ENCODE results near the gene RHBDL2. TPM values are rescaled to one million over a fixed set of nuclear protein-coding genes. Genes with fewer than 3 reads are reported as not detected.
"Not testable (repeated sequence)": the region's sequence is repeated elsewhere in the genome, so short reads cannot be mapped to it uniquely, and the experiment has no call there.

RHBDL2 gene, protein sequence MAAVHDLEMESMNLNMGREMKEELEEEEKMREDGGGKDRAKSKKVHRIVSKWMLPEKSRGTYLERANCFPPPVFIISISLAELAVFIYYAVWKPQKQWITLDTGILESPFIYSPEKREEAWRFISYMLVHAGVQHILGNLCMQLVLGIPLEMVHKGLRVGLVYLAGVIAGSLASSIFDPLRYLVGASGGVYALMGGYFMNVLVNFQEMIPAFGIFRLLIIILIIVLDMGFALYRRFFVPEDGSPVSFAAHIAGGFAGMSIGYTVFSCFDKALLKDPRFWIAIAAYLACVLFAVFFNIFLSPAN
- total RNA-seq: not detected in 2 replicates

- Mint-ChIP-seq H3K4me1 (no peaks in the 10 kb centered on the region), H3K27ac (no peak within 1 kb of the TSS), H3K4me3 (no peak within 1 kb of the TSS), H3K36me3 (ENCODE audit: low read depth) (no peaks in the 10 kb centered on the region), H3K27me3 (peaks cover 11% of the 10 kb centered on the region), H3K9me3 (no peaks in the 10 kb centered on the region)
- DNase-seq (no peak), ATAC-seq (ENCODE audit: low read depth) (no peak)
- ChIA-PET CTCF (no interaction called here), POLR2A (no interaction called here)
- intact Hi-C loops (cut with micrococcal nuclease): no loop called here
- TF ChIP-seq, protein P1, sequence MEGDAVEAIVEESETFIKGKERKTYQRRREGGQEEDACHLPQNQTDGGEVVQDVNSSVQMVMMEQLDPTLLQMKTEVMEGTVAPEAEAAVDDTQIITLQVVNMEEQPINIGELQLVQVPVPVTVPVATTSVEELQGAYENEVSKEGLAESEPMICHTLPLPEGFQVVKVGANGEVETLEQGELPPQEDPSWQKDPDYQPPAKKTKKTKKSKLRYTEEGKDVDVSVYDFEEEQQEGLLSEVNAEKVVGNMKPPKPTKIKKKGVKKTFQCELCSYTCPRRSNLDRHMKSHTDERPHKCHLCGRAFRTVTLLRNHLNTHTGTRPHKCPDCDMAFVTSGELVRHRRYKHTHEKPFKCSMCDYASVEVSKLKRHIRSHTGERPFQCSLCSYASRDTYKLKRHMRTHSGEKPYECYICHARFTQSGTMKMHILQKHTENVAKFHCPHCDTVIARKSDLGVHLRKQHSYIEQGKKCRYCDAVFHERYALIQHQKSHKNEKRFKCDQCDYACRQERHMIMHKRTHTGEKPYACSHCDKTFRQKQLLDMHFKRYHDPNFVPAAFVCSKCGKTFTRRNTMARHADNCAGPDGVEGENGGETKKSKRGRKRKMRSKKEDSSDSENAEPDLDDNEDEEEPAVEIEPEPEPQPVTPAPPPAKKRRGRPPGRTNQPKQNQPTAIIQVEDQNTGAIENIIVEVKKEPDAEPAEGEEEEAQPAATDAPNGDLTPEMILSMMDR (IDR thresholded peaks at IDR 0.05): no peak
These were observed at the start of gene RHBDL2 for GRCh38 chr1:38941527-38942019. Gene RHBDL2, minus strand, starts transcription at chr1:38941830. Its CDS starts 22,618 bp downstream, at chr1:38919212.

GRCh38 chr1:38990738-38991637 is 49.4 kb upstream of the RHBDL2 start, which contains the start of gene AKIRIN1:
Gene AKIRIN1, plus strand, starts transcription at chr1:38991276. Its CDS starts 105 bp downstream, at chr1:38991381.
- no peaks in the 10 kb centered on the region for H3K27me3 Mint-ChIP-seq
- TF ChIP-seq, protein P1 (IDR thresholded peaks at IDR 0.05): no peak
- DNase-seq (peak; percentile 100), ATAC-seq (ENCODE audit: low read depth) (peak; percentile 92)
- H3K4me1 Mint-ChIP-seq: peaks cover 30% of the 10 kb centered on the region
- no peaks in the 10 kb centered on the region for H3K9me3 Mint-ChIP-seq
- H3K27ac Mint-ChIP-seq: peak within 1 kb of the TSS; percentile 92
- H3K4me3 Mint-ChIP-seq: peak within 1 kb of the TSS; percentile 91
- intact Hi-C loops (cut with micrococcal nuclease): loop anchor here (1.0 to 5.0 kb wide), 5 partner anchors 35 to 979 kb away; partner anchors contain the start of genes MYCBP, NDUFS5, RRAGC and UTP11
- peaks cover 32% of the 10 kb centered on the region for H3K36me3 Mint-ChIP-seq (ENCODE audit: low read depth)
- POLR2A ChIA-PET: interaction anchor here (0.6 to 1.3 kb wide), 5 partner anchors 19 to 143 kb away, joined by 3 to 10 read pairs (median 3); partner anchors contain the start of genes NDUFS5 and RRAGC
- CTCF ChIA-PET: no interaction called here

- TF ChIP-seq, protein P1 (IDR thresholded peaks at IDR 0.05): no peak
- intact Hi-C loops (cut with micrococcal nuclease): loop anchor here (5.0 kb wide), 1 partner anchor 112 kb away; no protein-coding TSS in a partner anchor
- Mint-ChIP-seq H3K4me3 (peak overlapping the region; percentile 91), H3K27me3 (no peaks in the 10 kb centered on the region), H3K36me3 (ENCODE audit: low read depth) (peaks cover 27% of the 10 kb centered on the region), H3K9me3 (no peaks in the 10 kb centered on the region), H3K27ac (peak overlapping the region; percentile 92), H3K4me1 (peaks cover 27% of the 10 kb centered on the region)
- ATAC-seq (ENCODE audit: low read depth) (peak; percentile 2), DNase-seq (no peak)
- ChIA-PET POLR2A (interaction anchor here (0.6 to 1.3 kb wide), 5 partner anchors 20 to 142 kb away, joined by 3 to 10 read pairs (median 3); partner anchors contain the start of genes NDUFS5 and RRAGC), CTCF (no interaction called here)
These were observed 48.7 kb upstream of the RHBDL2 start for GRCh38 chr1:38990386-38990737.

GRCh38 chr1:38989979-38990378 is 48.3 kb upstream of the RHBDL2 start:
- H3K27ac Mint-ChIP-seq: peak overlapping the region; percentile 92
- ATAC-seq (ENCODE audit: low read depth) (no peak), DNase-seq (no peak)
- intact Hi-C loops (cut with micrococcal nuclease): loop anchor here (5.0 kb wide), 1 partner anchor 112 kb away; no protein-coding TSS in a partner anchor
- TF ChIP-seq, protein P1 (IDR thresholded peaks at IDR 0.05): no peak
- H3K4me3 Mint-ChIP-seq: peak overlapping the region; percentile 91
- POLR2A ChIA-PET: interaction anchor here (0.7 to 1.3 kb wide), 3 partner anchors 36 to 131 kb away, joined by 3 to 10 read pairs (median 3); partner anchors contain the start of genes NDUFS5 and RRAGC
- no peaks in the 10 kb centered on the region for H3K9me3 Mint-ChIP-seq
- no peaks in the 10 kb centered on the region for H3K27me3 Mint-ChIP-seq
- H3K36me3 Mint-ChIP-seq (ENCODE audit: low read depth): peaks cover 24% of the 10 kb centered on the region
- H3K4me1 Mint-ChIP-seq: peaks cover 24% of the 10 kb centered on the region
- CTCF ChIA-PET: no interaction called here

DNA sequence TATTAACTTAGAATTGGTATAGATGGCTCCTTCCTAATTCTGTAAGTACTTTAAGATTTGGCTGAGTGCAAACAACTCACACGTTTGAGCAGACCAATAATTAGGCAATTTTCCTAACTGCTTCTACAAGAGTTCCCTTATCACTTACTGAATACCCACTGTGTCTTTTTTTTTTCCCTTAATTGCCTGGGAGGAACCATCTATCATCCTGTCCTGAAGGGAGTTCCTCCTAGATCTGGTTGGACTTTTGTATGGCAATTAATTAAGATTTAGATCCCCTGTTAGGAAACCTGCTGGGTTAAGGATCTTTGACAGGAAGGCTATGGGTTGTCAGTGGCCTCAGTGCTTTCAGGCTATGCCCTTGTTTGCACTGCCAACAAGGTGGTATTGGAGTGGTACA is 37.8 kb upstream of the RHBDL2 start:
- H3K27ac Mint-ChIP-seq; CTCF ChIA-PET; intact Hi-C loops (cut with micrococcal nuclease); POLR2A ChIA-PET; H3K4me1 Mint-ChIP-seq; H3K36me3 Mint-ChIP-seq (ENCODE audit: low read depth); H3K27me3 Mint-ChIP-seq; H3K9me3 Mint-ChIP-seq; DNase-seq; ATAC-seq (ENCODE audit: low read depth); H3K4me3 Mint-ChIP-seq: not testable (repeated sequence)

DNA sequence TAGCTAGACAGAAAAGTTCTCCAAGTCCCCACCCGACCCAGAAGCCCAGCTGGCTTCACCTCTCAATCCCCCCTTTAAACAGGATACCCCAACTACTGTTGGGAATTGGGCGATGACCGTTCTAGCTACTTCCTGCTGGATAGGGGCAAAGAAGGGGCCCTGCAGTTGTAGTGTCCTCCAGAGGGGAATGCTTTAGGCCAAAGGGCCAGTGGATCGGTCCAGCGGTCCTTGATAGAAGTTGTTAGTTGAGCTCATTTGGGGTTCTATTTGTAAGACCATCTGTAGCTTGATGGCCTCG is 36.6 kb upstream of the RHBDL2 start:
- H3K36me3 Mint-ChIP-seq (ENCODE audit: low read depth); intact Hi-C loops (cut with micrococcal nuclease); POLR2A ChIA-PET: not testable (repeated sequence)

GRCh38 chr1:38977399-38978244 is 36.0 kb upstream of the RHBDL2 start:
- H3K36me3 Mint-ChIP-seq (ENCODE audit: low read depth); DNase-seq; H3K4me1 Mint-ChIP-seq; H3K27ac Mint-ChIP-seq; H3K27me3 Mint-ChIP-seq; H3K9me3 Mint-ChIP-seq; CTCF ChIA-PET; H3K4me3 Mint-ChIP-seq; intact Hi-C loops (cut with micrococcal nuclease); ATAC-seq (ENCODE audit: low read depth): not testable (repeated sequence)
- POLR2A ChIA-PET: interaction anchor here (0.7 kb wide), 2 partner anchors 11 to 103 kb away, joined by 3 to 11 read pairs; no protein-coding TSS in a partner anchor

More for the DNA sequence above, 36.6 kb upstream of the RHBDL2 start:
- H3K4me1 Mint-ChIP-seq; DNase-seq; H3K27ac Mint-ChIP-seq; H3K9me3 Mint-ChIP-seq; H3K27me3 Mint-ChIP-seq; ATAC-seq (ENCODE audit: low read depth); CTCF ChIA-PET; H3K4me3 Mint-ChIP-seq: not testable (repeated sequence)

Data from activated B cell treated with CpG ODN at 0.5 μM for 24 hours (primary cell).